HG02610 (cell line): ENCODE measurements around the gene CEP152.
"Not testable (repeated sequence)": the region's sequence is repeated elsewhere in the genome, so short reads cannot be mapped to it uniquely, and the experiment has no call there.

Experiments used
- ATAC-seq: cut with Tn5 transposase; IDR thresholded peaks from one replicate; pipeline ENCODE4 v1.9.1; 2021; ENCODE audit warnings: mild to moderate bottlenecking, moderate library complexity; ENCODE audit not compliant: unreplicated experiment

Gene CEP152, protein sequence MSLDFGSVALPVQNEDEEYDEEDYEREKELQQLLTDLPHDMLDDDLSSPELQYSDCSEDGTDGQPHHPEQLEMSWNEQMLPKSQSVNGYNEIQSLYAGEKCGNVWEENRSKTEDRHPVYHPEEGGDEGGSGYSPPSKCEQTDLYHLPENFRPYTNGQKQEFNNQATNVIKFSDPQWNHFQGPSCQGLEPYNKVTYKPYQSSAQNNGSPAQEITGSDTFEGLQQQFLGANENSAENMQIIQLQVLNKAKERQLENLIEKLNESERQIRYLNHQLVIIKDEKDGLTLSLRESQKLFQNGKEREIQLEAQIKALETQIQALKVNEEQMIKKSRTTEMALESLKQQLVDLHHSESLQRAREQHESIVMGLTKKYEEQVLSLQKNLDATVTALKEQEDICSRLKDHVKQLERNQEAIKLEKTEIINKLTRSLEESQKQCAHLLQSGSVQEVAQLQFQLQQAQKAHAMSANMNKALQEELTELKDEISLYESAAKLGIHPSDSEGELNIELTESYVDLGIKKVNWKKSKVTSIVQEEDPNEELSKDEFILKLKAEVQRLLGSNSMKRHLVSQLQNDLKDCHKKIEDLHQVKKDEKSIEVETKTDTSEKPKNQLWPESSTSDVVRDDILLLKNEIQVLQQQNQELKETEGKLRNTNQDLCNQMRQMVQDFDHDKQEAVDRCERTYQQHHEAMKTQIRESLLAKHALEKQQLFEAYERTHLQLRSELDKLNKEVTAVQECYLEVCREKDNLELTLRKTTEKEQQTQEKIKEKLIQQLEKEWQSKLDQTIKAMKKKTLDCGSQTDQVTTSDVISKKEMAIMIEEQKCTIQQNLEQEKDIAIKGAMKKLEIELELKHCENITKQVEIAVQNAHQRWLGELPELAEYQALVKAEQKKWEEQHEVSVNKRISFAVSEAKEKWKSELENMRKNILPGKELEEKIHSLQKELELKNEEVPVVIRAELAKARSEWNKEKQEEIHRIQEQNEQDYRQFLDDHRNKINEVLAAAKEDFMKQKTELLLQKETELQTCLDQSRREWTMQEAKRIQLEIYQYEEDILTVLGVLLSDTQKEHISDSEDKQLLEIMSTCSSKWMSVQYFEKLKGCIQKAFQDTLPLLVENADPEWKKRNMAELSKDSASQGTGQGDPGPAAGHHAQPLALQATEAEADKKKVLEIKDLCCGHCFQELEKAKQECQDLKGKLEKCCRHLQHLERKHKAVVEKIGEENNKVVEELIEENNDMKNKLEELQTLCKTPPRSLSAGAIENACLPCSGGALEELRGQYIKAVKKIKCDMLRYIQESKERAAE (N-terminal part only)

DNA sequence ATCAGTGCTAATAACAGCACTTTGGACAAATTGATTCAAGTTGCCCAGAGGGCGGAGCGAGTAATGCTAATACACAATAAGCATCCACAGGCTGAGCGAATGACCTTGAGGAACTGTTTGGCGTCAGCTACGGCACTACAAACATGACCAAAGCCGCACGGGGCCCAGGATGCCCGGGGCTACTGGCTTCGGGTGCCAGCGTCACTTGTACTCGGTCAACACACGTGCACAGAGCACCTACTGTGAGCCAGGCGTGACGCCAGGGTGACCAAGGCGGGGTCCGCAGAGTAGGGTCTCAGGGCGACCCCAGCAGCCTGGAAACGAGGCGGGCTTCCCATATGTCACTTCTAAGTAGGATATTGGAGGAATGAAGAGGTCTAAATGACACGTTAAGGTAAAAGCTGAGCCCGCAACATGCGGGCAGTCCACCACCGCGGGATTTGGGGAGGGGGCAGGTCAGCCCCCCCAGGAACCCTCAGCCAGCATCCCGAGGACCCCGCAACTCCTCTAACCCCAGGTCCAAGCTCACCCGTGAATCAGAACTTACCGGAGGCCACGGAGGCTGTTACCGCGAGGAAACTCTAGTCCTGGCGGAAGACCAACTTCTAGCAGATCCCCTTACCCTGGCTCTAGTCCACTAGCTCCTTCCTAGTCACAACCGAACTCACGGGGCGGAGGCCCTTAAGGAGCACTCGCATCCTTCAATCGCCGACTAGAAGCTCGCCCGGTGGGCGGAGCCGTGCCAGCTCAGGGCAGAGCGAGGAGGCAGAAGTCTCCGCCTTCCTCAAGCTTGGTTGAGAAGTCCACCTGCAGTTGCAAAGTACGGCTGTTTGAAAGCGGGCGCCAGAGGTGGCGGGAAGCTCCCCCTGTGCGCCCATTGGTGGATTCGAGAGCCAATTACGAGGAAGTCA lies at the start of gene CEP152:
CEP152 (minus strand) TSS at position 656 of the 911 bp plus-strand sequence. CDS start 5,420 bp downstream, outside the sequence.
- peak; percentile 98 for ATAC-seq

DNA sequence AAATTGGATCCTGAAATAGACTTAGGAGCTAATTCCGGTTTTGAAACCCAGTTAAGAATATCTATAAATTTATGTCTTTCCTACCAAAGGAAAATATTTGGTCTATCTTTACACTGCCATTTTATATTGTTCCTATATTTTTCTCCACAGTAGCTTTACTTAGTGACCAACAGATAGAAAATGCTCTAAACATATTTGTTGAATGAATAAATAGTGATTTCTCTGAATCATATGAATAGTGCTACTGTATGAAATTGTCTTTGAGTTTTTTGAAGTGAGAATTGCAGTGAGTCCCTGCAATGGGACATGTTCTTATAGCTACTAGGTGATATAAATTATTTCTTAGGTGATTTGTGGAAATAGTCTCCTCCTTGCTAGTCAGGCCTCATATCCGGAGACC lies 48.6 kb upstream of the CEP152 start:
- no peak for ATAC-seq

GRCh38 chr15:48858401-48858800 lies 47.5 kb upstream of the CEP152 start:
- ATAC-seq: no peak

DNA sequence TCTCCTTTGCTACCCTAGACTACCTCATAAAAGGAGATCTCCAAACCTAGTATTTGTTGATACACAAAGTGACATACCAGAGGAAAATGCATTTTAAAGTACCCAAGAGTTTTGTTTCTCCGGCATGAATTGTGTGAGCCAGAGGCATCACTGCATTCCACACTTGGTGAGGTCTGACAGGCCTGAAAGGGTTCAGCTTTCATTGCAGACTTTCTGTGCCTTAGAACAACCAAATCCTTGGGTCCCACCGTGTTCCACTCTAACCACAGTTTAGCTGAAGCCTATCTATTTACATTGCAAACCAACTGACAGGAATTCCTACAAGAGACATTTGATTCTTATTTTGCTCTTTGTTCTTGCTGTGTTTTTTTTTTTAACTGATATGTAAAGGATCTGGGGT lies 46.1 kb upstream of the CEP152 start:
- ATAC-seq: no peak

DNA sequence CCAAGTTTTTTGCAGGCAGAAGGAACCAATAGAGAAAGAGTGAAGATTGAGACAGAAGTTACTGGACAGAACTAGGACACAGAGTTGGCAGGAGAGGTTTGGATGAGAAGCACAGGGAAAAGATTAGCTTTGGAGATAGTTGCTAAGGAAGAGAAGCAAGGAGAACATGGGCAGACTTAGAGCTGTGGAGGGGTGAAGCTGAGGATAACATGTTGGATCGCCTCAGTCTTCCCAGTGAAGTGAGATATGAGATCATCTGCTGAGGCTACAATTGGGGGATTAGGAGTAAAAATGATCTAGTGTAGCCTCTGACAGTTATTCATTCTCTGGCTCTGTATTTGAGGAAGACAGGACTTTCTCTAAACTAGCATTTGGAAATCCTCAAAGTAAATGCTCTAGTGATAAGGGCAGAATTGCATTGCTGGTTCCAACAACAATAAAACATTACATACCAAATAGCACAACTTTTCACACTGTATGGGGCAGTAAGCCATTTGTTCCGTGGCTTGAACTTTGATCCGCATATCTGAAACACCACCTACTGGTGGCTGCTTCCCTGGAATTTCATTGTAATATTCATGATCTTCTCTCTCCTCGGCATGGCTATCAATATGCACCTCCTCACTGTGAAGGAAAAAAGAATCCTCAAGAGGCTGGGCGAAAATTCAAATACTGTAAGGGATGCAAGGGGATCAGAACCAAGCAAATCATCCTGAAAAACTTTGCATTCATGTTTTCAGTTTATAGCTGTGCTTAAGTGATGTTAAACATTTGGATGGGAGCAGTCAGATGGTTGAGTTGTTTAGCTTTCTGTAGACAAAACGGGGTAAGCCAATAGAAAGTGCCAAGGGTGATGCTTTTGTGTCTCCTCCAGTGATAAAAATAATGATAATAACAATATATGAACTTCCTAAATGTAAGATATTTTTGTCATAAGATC lies 44.9 kb upstream of the CEP152 start:
- ATAC-seq: no peak

- not testable (repeated sequence) for ATAC-seq
These were observed 43.6 kb upstream of the CEP152 start for GRCh38 chr15:48854434-48854833.

DNA sequence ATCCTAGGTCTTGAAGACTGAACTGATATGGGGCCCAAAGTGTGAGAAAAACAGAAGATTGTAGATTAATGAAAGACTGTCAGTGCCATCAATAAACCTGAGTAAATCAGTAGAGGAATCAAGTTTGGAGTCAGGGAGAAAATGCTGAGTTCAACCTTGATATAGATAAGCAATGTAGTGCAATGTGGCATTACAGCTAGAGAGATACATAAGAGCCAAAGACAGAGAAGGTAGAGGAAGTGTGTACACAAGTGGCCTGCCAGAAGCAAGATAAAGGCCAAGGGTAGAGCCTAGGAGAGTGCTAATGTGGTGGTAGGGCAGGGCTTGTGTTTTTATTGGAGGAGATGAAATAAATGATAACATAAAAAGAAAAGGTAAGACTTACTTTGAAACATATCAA lies 41.1 kb upstream of the CEP152 start:
- ATAC-seq: no peak

- ATAC-seq: no peak
These were observed 39.8 kb upstream of the CEP152 start for GRCh38 chr15:48850648-48851047.

- no peak for ATAC-seq
These were observed 34.3 kb upstream of the CEP152 start for GRCh38 chr15:48845123-48845522.

DNA sequence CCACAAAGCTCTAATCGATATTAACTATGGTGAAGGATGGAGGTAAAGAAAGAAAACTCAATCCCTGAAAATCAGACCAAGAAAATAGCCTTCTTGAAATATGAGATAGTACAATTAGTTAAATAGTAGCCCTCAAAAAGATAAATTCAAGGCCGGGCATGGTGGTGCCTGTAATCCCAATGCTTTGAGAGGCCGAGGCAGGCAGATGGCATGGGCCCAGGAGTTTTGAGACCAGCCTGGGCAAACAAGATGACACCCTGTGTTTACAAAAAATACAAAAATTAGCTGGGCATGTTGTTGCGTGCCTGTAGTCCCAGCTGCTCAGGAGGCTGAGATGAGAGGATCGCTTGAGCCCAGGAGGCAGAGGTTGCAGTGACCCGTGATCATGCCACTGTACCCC lies 31.6 kb upstream of the CEP152 start:
- no peak for ATAC-seq

- ATAC-seq: no peak
These were observed 23.9 kb upstream of the CEP152 start for GRCh38 chr15:48834756-48835155.

DNA sequence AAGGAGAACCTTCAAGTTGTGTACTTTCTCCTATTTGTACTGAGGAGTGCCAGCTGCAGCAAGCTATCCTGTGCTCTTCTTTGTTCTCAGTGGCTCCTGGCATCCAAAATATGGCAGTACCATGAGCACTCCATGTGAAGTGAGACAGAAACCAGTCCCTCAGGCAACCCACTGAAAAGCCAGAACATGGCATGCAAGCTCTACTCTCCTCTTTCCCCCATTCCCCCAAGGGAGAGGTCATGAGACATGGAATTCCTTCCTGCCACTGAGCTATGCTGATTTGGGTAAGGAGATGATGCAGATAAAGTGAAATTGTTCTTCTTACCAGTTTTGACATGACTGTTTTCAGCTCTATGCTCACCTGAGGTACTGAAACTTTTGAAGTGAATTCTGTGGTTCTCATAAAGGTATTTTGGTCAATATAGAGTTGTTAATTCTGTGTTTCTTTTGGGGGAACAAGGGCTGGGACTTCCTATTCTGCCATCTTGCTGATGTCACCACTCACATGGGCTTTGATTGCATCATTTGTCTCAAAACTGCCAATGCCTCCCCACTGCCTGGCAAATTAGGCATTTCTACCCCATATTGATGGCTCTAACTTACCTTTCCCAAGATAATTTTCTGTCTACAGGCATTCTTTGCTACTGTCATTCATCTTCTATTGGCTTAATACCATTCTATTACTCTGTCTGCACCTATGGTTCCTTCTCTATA lies 22.8 kb upstream of the CEP152 start:
- no peak for ATAC-seq

- ATAC-seq: no peak
These were observed 21.8 kb upstream of the CEP152 start for GRCh38 chr15:48832648-48833047.

GRCh38 chr15:48828906-48829305 lies 18.0 kb upstream of the CEP152 start:
- ATAC-seq: no peak

DNA sequence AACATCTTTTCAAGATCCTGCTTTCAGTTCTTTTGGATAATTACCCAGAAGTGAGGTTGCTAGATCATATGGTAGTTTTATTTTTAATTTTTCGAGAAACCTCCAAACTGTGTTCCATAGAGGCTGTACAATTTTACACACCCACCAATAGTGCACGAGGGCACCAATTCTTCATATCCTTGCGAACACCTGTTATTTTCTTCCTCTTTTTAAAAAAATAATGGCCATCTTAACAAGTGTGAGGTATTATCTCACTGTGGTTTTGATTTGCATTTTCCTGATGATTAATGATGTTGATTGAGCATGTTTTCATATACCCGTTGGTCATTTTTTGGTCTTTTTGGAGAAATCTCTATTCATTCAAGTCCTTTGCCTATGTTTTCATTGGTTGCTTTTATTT lies 17.6 kb upstream of the CEP152 start:
- ATAC-seq: no peak

GRCh38 chr15:48825075-48825474 lies 14.2 kb upstream of the CEP152 start:
- ATAC-seq: no peak

GRCh38 chr15:48823706-48824105 lies 12.8 kb upstream of the CEP152 start:
- no peak for ATAC-seq

DNA sequence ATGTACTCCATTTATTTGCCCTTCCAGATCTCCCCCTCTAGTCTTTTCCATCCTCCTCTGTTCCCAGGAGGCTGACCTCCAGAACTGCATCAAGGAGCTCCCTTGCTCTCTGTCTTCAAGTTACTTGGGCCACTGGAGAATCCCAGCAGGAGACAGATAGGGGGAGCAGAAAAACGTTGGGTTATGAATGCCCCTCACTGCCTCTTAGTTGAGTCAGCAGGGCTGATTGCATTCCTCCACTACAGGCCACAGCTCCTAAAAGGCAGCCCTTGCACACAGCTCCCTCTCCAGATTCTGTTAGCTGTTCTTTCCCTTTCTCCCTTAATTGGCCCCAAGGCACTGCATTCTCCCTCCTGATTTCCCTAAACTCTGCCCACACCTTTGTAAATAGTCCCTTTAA lies 12.4 kb upstream of the CEP152 start:
- no peak for ATAC-seq
